NCI-H1092 treated with DMSO at 0.1 percent for 48 hours (cell line): ENCODE data around the gene NUPR2.
"Not testable (repeated sequence)": the region's sequence is repeated elsewhere in the genome, so short reads cannot be mapped to it uniquely, and the experiment has no call there.

Experiments used
- DNase-seq: peaks from one replicate; lab custom pipeline; 2025; lab: John Stamatoyannopoulos, UW

The NUPR2 gene

DNA sequence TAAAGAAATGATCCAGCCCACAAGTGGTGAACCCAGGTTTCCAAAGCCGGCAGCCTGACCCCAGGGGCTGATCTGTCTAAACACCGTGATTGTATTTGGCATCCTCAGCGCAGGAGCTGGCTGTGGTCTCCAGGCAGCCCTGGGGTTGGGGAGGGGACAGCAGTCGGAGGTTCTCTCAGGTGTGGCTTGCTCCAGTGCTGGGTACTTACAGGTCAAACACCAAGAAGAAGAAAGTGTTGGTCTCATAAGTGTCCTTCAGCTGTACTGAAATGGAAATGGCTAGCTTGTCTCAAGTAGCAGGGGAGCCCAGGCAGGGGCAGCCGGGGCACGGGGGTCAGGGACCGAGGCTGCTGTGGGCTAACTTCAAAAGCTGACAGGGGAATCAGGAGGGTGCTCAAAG lies 29.5 kb downstream of the NUPR2 start:
- DNase-seq = no peak

DNA sequence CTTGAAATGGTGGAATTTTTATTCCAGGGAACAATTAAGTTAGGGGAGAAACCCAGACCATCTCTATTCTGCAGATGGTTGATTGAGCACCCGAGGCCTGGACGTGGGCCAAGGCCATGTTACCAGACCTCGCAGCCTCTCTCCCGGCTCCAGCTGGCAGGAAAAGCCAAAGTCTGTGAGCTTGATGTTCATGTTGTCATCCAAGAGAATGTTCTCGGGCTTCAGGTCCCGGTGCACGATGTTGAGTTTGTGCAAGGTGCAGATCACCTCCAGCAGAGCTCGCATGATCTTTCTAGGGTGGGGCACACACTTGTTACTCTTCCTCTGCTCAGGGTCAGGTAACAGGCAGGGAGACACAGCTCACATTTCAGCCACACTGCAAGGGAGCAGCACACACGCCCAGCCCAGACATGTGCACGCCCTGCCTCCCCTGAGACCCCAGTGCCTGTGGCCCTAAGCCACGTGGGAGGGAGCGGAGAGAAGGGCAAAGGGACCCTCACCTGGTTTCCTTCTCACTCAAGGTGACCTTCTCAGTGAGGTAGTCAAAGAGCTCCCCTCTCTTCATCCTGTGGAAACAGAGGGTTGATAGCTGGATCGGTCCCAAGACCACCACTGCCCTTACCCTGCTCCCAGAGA lies 32.9 kb downstream of the NUPR2 start:
- DNase-seq = peak; percentile 84

DNA sequence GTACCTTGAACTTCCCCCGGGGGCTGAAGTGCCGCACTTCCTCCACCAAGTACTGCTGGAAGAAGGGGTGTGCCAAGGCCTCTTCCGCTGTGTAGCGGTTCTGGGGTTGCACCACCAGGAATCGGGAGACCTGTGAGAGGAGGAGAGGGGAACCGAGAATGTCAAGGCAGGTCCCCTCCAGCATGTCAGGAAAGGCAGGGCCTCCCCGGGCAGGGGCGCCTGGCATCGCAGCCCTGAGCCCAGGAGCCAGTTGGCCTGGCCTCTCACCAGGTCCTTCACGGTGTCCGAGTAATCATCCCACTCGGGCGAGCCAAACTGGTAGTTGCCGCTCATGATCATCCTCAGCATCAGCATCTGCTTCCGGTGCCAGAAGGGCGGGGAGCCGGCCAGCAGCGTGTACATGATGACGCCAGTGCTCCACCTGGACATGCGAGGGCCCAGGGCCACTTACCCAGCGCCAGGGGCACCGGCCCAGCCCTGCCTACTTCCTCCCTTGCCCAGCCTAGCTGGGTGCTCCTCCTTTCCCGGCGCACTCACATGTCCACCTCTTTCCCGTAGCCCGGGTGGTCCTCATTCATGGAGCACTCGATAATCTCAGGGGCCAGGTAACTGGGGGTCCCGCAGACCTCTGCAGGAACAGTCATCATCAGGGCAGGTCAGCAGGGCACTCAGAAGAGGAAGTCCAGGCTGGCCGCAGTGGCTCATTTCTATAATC lies 34.4 kb downstream of the NUPR2 start:
- DNase-seq = no peak

DNA sequence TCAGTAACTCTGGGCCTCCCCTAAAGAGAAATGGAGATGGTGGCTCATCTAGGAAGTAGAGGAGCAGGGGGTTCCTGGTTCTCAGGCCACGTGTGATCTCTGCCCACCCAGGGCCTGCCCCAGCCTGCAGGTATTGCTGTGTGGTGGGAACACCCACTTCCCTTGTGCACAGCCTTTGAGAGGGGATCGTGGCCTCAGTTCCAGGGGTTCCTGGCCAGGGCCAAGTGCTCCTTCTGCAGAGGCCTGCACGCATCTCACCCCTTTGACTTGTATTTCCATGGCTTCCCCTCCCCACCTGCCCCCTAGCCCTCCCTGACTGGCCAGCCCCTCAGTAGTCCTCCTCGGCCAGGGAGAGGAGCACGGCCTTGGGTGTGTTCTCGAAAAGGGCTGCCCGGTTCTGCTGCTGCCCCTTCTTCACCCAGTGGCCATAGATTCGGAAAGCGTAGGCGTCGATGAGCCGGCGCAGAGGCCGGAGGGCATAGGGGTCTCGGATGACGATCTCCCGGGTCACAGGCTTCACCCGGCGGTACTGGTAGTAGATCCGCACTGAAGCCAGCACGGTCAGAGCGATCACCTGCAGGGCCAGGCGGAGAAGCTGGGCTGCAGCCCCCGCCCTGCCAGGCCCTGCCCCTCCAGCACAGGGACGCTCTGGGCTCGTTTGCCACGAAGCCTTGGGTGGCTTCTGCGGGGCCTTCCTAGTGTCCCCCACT lies 35.3 kb downstream of the NUPR2 start:
- DNase-seq = not testable (repeated sequence)

DNA sequence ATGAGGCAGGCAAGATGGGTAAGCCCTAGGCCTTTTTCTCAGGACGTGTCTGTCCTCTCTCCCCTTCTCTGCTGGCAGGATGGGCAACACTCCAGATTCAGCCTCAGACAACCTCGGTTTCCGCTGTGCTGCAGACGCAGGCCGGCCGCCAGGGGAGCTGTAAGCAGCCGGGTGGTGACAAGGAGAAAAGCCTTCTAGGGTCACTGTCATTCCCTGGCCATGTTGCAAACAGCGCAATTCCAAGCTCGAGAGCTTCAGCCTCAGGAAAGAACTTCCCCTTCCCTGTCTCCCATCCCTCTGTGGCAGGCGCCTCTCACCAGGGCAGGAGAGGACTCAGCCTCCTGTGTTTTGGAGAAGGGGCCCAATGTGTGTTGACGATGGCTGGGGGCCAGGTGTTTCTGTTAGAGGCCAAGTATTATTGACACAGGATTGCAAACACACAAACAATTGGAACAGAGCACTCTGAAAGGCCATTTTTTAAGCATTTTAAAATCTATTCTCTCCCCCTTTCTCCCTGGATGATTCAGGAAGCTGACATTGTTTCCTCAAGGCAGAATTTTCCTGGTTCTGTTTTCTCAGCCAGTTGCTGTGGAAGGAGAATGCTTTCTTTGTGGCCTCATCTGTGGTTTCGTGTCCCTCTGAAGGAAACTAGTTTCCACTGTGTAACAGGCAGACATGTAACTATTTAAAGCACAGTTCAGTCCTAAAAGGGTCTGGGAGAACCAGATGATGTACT lies 36.6 kb downstream of the NUPR2 start:
- DNase-seq = peak; percentile 96

DNA sequence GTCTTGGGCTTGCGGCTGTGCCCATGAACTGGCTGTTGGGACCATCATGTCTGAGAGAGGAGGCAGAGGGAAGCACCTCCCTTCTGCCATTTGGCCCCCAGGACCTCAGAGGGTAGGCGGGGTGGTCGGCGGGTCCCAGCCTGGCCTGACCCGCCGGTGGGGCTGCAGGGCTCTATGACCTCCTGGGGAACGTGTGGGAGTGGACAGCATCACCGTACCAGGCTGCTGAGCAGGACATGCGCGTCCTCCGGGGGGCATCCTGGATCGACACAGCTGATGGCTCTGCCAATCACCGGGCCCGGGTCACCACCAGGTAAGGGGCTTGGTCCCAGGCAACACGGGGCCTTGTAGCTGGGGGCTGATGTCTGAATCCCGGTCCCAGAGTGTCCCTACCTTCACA lies 38.0 kb downstream of the NUPR2 start:
- no peak for DNase-seq

DNA sequence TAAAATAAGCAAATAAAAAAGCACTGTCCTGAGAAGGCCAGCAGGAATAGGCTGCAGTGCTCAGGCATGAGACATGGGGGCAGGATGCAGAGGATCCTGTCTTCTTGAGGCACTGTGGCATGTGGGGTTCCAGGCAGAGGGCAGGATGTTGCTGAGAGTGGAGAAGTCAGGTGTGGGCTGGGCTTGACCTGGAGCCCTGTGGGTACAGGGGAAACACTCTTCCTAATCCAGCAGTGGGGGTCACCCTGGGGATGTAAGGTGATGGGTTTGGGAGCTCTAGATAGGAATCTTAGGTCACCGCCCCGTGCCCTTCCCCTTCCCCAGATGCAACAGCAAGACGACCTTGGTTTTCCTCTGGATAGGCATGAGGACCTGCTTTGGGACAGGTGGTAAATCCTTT lies 38.5 kb downstream of the NUPR2 start:
- DNase-seq = no peak

DNA sequence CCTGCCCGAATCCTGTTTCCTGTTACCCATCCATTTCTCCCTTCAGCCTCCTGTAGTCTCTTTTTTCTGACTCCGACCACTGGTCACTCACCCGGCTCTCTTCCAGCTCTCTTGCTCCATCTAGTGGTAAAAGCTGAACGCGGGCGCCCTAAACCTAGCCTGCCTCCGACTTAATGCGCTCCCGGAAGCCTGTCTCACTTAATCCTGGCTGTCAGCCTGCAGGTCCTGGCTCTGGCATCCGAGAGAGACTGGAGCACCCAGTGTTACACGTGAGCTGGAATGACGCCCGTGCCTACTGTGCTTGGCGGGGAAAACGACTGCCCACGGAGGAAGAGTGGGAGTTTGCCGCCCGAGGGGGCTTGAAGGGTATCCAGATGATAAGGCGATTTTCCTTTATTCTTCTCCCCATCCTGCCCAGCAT lies 41.8 kb downstream of the NUPR2 start:
- DNase-seq = peak; percentile 87

DNA sequence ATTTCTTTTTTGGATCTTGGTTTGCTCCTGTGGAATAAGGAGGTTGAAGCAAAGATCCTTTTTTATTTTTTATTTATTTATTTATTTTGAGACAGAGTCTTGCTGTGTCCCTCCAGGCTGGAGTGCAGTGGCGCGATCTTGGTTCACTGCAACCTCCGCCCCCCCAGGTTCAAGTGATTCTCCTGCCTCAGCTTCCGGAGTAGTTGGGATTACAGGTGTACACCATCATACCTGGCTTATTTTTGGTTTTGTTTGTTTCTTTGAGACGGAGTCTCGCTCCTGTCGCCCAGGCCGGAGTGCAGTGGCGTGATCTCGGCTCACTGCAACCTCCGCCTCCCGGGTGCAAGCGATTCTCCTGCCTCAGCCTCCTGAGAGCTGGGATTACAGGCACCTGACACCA lies 49.8 kb downstream of the NUPR2 start:
- DNase-seq = not testable (repeated sequence)
